Liver (tissue), 9 donors: Measurements from ENCODE around the gene NCOA4. TPM values are rescaled to one million over a fixed set of nuclear protein-coding genes. Genes with fewer than 3 reads are reported as not detected.

ENCODE experiments used
- DNase-seq: peaks from one replicate; pipeline ENCODE4 v3.0.0-alpha.2; 2017; ENCODE audit warnings: low spot score
- H3K27ac ChIP-seq, 2 donors: one replicate each; pipeline ENCODE4 v1.7.0; 2013; ENCODE audit warnings: inconsistent platforms in 2 of 2, low read length in 2 of 2, control low read depth in 1 of 2, low read depth in 1 of 2, mild to moderate bottlenecking in 1 of 2
- H3K27me3 ChIP-seq, 4 donors: one replicate each; pipeline versions ENCODE4 v1.6.1 to v1.7.0; 2013; ENCODE audit warnings: low read length in 3 of 4, inconsistent platforms in 1 of 4, mild to moderate bottlenecking in 1 of 4, moderate library complexity in 1 of 4; ENCODE audit not compliant: control insufficient read depth in 4 of 4, insufficient read depth in 4 of 4
- H3K36me3 ChIP-seq, 4 donors: one replicate each; pipeline versions ENCODE4 v1.6.1 to v1.7.0; 2013; ENCODE audit warnings: low read length in 3 of 4, mild to moderate bottlenecking in 3 of 4, low read depth in 1 of 4, moderate library complexity in 1 of 4; ENCODE audit not compliant: control insufficient read depth in 4 of 4, insufficient read depth in 3 of 4
- H3K4me1 ChIP-seq, 4 donors: one replicate each; pipeline versions ENCODE4 v1.6.1 to v1.7.0; 2013; ENCODE audit warnings: low read length in 3 of 4, mild to moderate bottlenecking in 3 of 4, moderate library complexity in 1 of 4; ENCODE audit not compliant: control insufficient read depth in 4 of 4, insufficient read depth in 4 of 4
- H3K4me3 ChIP-seq, 3 donors: one replicate each; pipeline versions ENCODE4 v1.6.1 to v1.7.0; 2013; ENCODE audit warnings: low read length in 3 of 3, control low read depth in 1 of 3, low read depth in 1 of 3, mild to moderate bottlenecking in 1 of 3
- H3K9ac ChIP-seq, 2 donors: one replicate each; pipeline ENCODE4 v1.7.0; 2013; ENCODE audit warnings: low read length in 2 of 2, mild to moderate bottlenecking in 2 of 2, moderate library complexity in 2 of 2, control low read depth in 1 of 2, low read depth in 1 of 2
- H3K9me3 ChIP-seq, 4 donors: one replicate each; pipeline versions ENCODE4 v1.6.1 to v1.7.0; 2013; ENCODE audit warnings: low read length in 3 of 4; ENCODE audit not compliant: control insufficient read depth in 4 of 4
- CTCF ChIP-seq: fragments of 150-350 bp; IDR thresholded peaks from 2 replicates; pipeline ENCODE4 v1.5.1; 2017; ENCODE audit warnings: improper control_type of control experiment, low read depth, low read length; ENCODE audit not compliant: missing input control
- EGR1 ChIP-seq, 2 donors: IDR thresholded peaks; 2 replicates each; pipeline ENCODE4 v1.6.1; 2016 to 2018; ENCODE audit warnings: antibody characterized with exemption in 2 of 2, low read depth in 2 of 2
- FOXA1 ChIP-seq: IDR thresholded peaks from 2 replicates; pipeline ENCODE4 v1.6.1; 2016; ENCODE audit warnings: antibody characterized with exemption
- FOXA2 ChIP-seq: IDR thresholded peaks from 2 replicates; pipeline ENCODE4 v1.6.1; 2016; ENCODE audit warnings: antibody characterized with exemption
- GABPA ChIP-seq, 2 donors: IDR thresholded peaks in 1 of 2; conservative IDR thresholded peaks in 1 of 2; 2 replicates each; pipeline ENCODE4 v1.6.1; 2016; ENCODE audit warnings: antibody characterized with exemption in 2 of 2, mild to moderate bottlenecking in 1 of 2, moderate library complexity in 1 of 2
- HNF4A ChIP-seq, 2 donors: conservative IDR thresholded peaks; 2 replicates each; pipeline ENCODE4 v1.6.1; 2016; ENCODE audit warnings: antibody characterized with exemption in 2 of 2, mild to moderate bottlenecking in 2 of 2
- HNF4G ChIP-seq: IDR thresholded peaks from 2 replicates; pipeline ENCODE4 v1.6.1; 2016; ENCODE audit warnings: antibody characterized with exemption
- JUND ChIP-seq, 2 donors: IDR thresholded peaks; 2 replicates each; pipeline ENCODE4 v1.6.1; 2016; ENCODE audit warnings: antibody characterized with exemption in 2 of 2
- NR2F2 ChIP-seq: IDR thresholded peaks from 2 replicates; pipeline ENCODE4 v1.6.1; 2016; ENCODE audit warnings: antibody characterized with exemption
- RAD21 ChIP-seq, 2 donors: IDR thresholded peaks; 2 replicates each; pipeline ENCODE4 v1.6.1; 2016; ENCODE audit warnings: antibody characterized with exemption in 2 of 2, mild to moderate bottlenecking in 2 of 2
- RXRA ChIP-seq, 2 donors: IDR thresholded peaks; 2 replicates each; pipeline ENCODE4 v1.6.1; 2017 to 2018; ENCODE audit warnings: antibody characterized with exemption in 2 of 2, mild to moderate bottlenecking in 1 of 2
- SP1 ChIP-seq: IDR thresholded peaks from 2 replicates; pipeline ENCODE4 v1.6.1; 2018; ENCODE audit warnings: antibody characterized with exemption, mild to moderate bottlenecking
- TAF1 ChIP-seq: conservative IDR thresholded peaks from 2 replicates; pipeline ENCODE4 v1.6.1; 2016; ENCODE audit warnings: antibody characterized with exemption, mild to moderate bottlenecking
- YY1 ChIP-seq: IDR thresholded peaks from 2 replicates; pipeline ENCODE4 v1.6.1; 2016; ENCODE audit warnings: antibody characterized with exemption, mild to moderate bottlenecking
- ZBTB33 ChIP-seq: IDR thresholded peaks from 2 replicates; pipeline ENCODE4 v1.6.1; 2016; ENCODE audit warnings: antibody characterized with exemption
- WGBS: extraction: QIAGEN DNeasy Blood & Tissue Kit; methylation state at CpG from one replicate; pipeline ENCODE4 v1.1.7; 2013; 5-methylcytosine and 5-hydroxymethylcytosine counted together
- polyA plus RNA-seq, 2 donors: library from polyadenylated mRNA; stranded (reverse) in 1 of 2; unstranded in 1 of 2; fragments of 200-250 nt in 1 of 2; fragments of >200 nt in 1 of 2; fragmentation: Nextera tagmentation in 1 of 2; extraction: Ambion mirVana in 1 of 2; gene quantifications; one replicate each; pipeline versions ENCODE4 v1.2.1 to v1.2.3, GENCODE V29; 2013 to 2015
- total RNA-seq, 2 donors: library from RNA; depleted of rRNA; stranded (reverse); fragments of >200 nt; gene quantifications; one replicate each; pipeline ENCODE4 v1.2.3, GENCODE V29; 2014
- TF ChIP-seq, protein P1 (sequence below): IDR thresholded peaks from 2 replicates; pipeline ENCODE4 v1.6.1; 2016; ENCODE audit warnings: antibody characterized with exemption
- TF ChIP-seq, protein P2 (sequence below): IDR thresholded peaks from 2 replicates; pipeline ENCODE4 v1.6.1; 2016; ENCODE audit warnings: antibody characterized with exemption
- TF ChIP-seq, protein P3 (sequence below): IDR thresholded peaks from 2 replicates; pipeline ENCODE4 v1.6.1; 2016; ENCODE audit warnings: antibody characterized with exemption, mild to moderate bottlenecking
- donor health status: healthy.
- donor health status: healthy.
- donor health status: healthy.
- donor health status: healthy.
- donor health status: healthy.

Gene NCOA4
- total and polyA plus RNA-seq, 4 donors, result 71.9 to 746 (median 168) TPM

DNA sequence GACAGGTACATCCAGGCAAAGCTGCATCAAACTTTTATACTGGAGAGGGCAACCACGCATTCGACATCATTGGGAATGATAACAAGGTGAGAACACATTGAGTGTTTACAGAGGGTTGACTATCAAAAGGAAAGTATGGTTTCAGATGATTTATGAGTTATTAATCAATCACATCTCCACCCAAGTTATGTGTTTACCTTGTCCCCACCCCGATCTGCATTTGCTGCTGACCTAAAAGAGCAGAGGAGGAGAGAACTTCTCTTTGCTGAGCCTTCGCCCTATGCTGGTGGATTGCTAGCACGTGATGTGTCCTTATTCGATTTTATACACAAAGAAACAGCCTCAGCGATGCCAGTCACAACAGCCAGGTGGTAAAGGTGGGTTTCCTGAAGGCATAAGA lies 15.8 kb upstream of the NCOA4 start, which contains the start of gene MSMB:
TSS of gene MSMB (minus strand) at position 9 of the 400 bp plus-strand sequence. CDS start 32 bp downstream, outside the sequence.
- 90% methylated on average over 7 of the region's 7 CpGs for WGBS
- Histone ChIP-seq H3K9ac (no peak within 1 kb of the TSS), H3K27ac (no peak within 1 kb of the TSS), H3K36me3 (no peaks in the 10 kb centered on the region), H3K9me3 (no peaks in the 10 kb centered on the region), H3K4me3 (no peak within 1 kb of the TSS), H3K4me1 (no peaks in the 10 kb centered on the region), H3K27me3 (no peaks in the 10 kb centered on the region)
- no peak for DNase-seq
- TF ChIP-seq, protein P1, sequence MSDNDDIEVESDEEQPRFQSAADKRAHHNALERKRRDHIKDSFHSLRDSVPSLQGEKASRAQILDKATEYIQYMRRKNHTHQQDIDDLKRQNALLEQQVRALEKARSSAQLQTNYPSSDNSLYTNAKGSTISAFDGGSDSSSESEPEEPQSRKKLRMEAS, result no peak

GRCh38 chr10:46042527-46042926 lies 12.1 kb upstream of the NCOA4 start:
- Histone ChIP-seq H3K4me3 (no peak overlapping the region), H3K27ac (no peak overlapping the region), H3K36me3 (no peaks in the 10 kb centered on the region), H3K9me3 (no peaks in the 10 kb centered on the region), H3K9ac (no peak overlapping the region), H3K27me3 (no peaks in the 10 kb centered on the region), H3K4me1 (no peaks in the 10 kb centered on the region)
- WGBS, result 63% methylated on average over 4 of the region's 4 CpGs
- no peak for DNase-seq
- TF ChIP-seq HNF4A (conservative IDR thresholded peaks at IDR 0.05) (no peak), FOXA1 (no peak), RXRA (IDR thresholded peaks at IDR 0.05) (no peak), JUND (IDR thresholded peaks at IDR 0.05) (no peak), TAF1 (no peak), YY1 (no peak), RAD21 (IDR thresholded peaks at IDR 0.05) (no peak), EGR1 (IDR thresholded peaks at IDR 0.05; ENCODE audit: low read depth in 2 of 2) (no peak), CTCF (no peak), ZBTB33 (no peak), HNF4G (no peak), NR2F2 (no peak), FOXA2 (no peak), SP1 (no peak), GABPA (IDR thresholded peaks at IDR 0.05 in 1 of 2, conservative IDR thresholded peaks at IDR 0.05 in 1 of 2) (no peak)
- TF ChIP-seq, protein P2, sequence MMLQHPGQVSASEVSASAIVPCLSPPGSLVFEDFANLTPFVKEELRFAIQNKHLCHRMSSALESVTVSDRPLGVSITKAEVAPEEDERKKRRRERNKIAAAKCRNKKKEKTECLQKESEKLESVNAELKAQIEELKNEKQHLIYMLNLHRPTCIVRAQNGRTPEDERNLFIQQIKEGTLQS, result no peak
- TF ChIP-seq, protein P1, result no peak
- TF ChIP-seq, protein P3, sequence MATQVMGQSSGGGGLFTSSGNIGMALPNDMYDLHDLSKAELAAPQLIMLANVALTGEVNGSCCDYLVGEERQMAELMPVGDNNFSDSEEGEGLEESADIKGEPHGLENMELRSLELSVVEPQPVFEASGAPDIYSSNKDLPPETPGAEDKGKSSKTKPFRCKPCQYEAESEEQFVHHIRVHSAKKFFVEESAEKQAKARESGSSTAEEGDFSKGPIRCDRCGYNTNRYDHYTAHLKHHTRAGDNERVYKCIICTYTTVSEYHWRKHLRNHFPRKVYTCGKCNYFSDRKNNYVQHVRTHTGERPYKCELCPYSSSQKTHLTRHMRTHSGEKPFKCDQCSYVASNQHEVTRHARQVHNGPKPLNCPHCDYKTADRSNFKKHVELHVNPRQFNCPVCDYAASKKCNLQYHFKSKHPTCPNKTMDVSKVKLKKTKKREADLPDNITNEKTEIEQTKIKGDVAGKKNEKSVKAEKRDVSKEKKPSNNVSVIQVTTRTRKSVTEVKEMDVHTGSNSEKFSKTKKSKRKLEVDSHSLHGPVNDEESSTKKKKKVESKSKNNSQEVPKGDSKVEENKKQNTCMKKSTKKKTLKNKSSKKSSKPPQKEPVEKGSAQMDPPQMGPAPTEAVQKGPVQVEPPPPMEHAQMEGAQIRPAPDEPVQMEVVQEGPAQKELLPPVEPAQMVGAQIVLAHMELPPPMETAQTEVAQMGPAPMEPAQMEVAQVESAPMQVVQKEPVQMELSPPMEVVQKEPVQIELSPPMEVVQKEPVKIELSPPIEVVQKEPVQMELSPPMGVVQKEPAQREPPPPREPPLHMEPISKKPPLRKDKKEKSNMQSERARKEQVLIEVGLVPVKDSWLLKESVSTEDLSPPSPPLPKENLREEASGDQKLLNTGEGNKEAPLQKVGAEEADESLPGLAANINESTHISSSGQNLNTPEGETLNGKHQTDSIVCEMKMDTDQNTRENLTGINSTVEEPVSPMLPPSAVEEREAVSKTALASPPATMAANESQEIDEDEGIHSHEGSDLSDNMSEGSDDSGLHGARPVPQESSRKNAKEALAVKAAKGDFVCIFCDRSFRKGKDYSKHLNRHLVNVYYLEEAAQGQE, result no peak
